Colonic mucosa (tissue), 4 donors: ENCODE measurements around the gene SH3PXD2A. TPM values are rescaled to one million over a fixed set of nuclear protein-coding genes. Genes with fewer than 3 reads are reported as not detected.

Experiments
- DNase-seq: peaks from one replicate; pipeline ENCODE4 v3.0.0-alpha.2; 2020
- H3K27ac ChIP-seq: fragments of 200-600 bp; one replicate; pipeline ENCODE4 v1.8.0; 2021
- H3K27me3 ChIP-seq: fragments of 200-600 bp; one replicate; pipeline ENCODE4 v1.8.0; 2021
- H3K36me3 ChIP-seq: fragments of 200-600 bp; one replicate; pipeline ENCODE4 v1.8.0; 2021
- H3K4me1 ChIP-seq: fragments of 200-600 bp; one replicate; pipeline ENCODE4 v1.8.0; 2021; ENCODE audit warnings: mild to moderate bottlenecking
- H3K4me3 ChIP-seq: fragments of 200-600 bp; one replicate; pipeline ENCODE4 v1.8.0; 2021
- H3K9ac ChIP-seq, 2 donors: one replicate each; pipeline ENCODE4 v1.7.0; 2013; ENCODE audit warnings: control low read depth in 2 of 2, low read depth in 2 of 2, low read length in 2 of 2
- H3K9me3 ChIP-seq: fragments of 200-600 bp; one replicate; pipeline ENCODE4 v1.8.0; 2021
- intact Hi-C: fragments of 100-400 bp; cut with DNase I; formaldehyde crosslinking; loops from one replicate; pipeline ENCODE4 v1.14.1; 2022
- total RNA-seq, 2 donors: library from RNA; stranded (reverse); fragmentation: NEBNext Ultra II Directional in 1 of 2; extraction: Animal tissue kit (Norgen Biotek cat#: 25700) in 1 of 2; gene quantifications; one replicate each; pipeline ENCODE4 v1.2.1, GENCODE V29; 2021
- TF ChIP-seq, protein P1 (sequence below): fragments of 200-600 bp; IDR thresholded peaks from one replicate; pipeline ENCODE4 v1.8.0; 2022; ENCODE audit warnings: antibody characterized with exemption, mild to moderate bottlenecking
- donor health status: healthy.
- donor health status: DM: no; HTN: no; CAD: no.
- donor health status: DM: no; HTN: no; CAD: no.

SH3PXD2A gene
- total RNA-seq, 2 donors from 2014 or later: 37.5 to 40.8 TPM

DNA sequence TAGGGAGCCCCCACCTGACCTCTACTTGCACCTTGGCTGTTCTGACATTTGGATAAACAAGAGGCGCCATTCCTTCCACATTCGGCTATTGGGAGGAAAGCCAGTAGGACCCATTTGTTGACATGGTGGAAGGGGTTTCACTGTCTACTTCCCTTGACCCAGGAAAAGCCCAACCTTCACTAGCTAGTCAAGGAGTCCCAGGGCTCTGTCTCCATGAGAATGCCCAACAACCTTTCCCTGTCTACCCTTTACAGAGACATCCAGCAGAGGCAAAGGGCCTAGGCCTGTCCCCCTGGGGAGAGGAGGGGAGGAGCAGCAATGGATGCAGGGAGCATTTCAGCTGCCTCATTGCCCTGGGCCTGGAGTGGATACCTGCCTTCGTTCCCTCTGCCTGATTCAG is 225.8 kb downstream of the SH3PXD2A start:
- intact Hi-C loops: no loop called here
- Histone ChIP-seq H3K27me3 (no peaks in the 10 kb centered on the region), H3K4me1 (no peaks in the 10 kb centered on the region), H3K9ac (no peak overlapping the region), H3K36me3 (no peaks in the 10 kb centered on the region), H3K4me3 (no peak overlapping the region), H3K27ac (no peak overlapping the region), H3K9me3 (no peaks in the 10 kb centered on the region)
- DNase-seq: no peak
- TF ChIP-seq, protein P1, sequence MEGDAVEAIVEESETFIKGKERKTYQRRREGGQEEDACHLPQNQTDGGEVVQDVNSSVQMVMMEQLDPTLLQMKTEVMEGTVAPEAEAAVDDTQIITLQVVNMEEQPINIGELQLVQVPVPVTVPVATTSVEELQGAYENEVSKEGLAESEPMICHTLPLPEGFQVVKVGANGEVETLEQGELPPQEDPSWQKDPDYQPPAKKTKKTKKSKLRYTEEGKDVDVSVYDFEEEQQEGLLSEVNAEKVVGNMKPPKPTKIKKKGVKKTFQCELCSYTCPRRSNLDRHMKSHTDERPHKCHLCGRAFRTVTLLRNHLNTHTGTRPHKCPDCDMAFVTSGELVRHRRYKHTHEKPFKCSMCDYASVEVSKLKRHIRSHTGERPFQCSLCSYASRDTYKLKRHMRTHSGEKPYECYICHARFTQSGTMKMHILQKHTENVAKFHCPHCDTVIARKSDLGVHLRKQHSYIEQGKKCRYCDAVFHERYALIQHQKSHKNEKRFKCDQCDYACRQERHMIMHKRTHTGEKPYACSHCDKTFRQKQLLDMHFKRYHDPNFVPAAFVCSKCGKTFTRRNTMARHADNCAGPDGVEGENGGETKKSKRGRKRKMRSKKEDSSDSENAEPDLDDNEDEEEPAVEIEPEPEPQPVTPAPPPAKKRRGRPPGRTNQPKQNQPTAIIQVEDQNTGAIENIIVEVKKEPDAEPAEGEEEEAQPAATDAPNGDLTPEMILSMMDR: no peak

DNA sequence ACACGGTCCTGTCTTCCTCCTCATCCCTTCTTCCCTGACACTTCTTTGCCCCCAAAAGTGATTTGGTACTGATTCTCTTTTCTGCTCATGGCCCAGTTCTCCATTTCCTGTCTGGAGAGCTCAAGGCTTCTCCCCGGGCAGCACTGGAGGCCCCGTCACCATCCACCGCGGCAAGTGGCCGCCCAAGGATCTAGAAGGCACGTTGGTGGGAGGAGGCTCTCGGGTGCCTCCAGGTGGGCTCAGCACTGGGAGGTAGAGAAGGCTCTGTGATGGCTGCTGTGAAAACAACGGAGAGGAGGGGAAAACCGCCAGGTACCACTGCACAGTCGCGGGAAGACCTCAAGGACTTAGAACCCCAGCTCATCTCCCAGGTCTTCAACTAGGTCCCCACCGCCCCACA is 227.5 kb downstream of the SH3PXD2A start:
- Histone ChIP-seq H3K4me1 (no peaks in the 10 kb centered on the region), H3K27me3 (no peaks in the 10 kb centered on the region), H3K27ac (no peak overlapping the region), H3K4me3 (no peak overlapping the region), H3K9me3 (no peaks in the 10 kb centered on the region), H3K9ac (no peak overlapping the region), H3K36me3 (no peaks in the 10 kb centered on the region)
- no peak for DNase-seq
- intact Hi-C loops: no loop called here
- TF ChIP-seq, protein P1: no peak

DNA sequence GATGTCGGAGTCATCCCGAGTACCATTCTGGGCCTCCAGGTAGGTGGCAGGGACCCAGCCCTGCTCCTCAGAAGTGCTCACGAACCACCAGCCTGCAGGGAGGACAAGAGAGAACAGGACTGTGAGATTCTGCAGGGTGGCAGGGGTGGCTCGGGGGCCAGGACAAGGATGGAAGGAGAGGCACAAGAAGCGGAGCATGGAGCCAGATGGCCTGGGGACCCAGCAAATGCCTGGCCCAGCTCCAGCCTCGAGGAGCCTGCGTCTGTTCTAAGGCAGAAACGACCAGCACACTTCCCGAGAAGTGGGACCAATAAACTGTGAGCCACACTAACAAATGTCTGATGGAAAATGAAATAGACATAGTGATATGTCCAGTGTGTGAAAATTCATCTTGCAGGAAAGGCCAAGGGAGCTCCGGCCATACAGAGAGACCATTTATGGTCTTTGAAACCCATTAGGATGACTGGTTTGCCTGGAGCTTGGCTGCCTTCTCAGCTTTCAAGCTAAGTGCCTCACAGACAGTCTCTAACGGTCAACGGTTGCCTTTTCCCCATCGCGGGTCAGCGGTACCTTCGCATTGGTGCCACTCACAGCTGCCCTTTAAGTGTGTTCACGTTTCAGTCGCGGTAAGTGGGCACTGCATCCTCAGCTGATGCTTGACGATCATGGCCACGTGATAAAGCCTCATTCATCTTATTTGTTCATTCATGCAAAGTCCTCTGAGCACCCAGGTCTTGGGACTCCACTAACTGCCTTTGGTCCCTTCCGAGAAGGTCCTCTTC is 228.1 kb downstream of the SH3PXD2A start:
- Histone ChIP-seq H3K36me3 (no peaks in the 10 kb centered on the region), H3K27ac (no peak overlapping the region), H3K9ac (no peak overlapping the region), H3K4me3 (no peak overlapping the region), H3K9me3 (no peaks in the 10 kb centered on the region), H3K27me3 (no peaks in the 10 kb centered on the region), H3K4me1 (no peaks in the 10 kb centered on the region)
- intact Hi-C loops: no loop called here
- no peak for DNase-seq
- TF ChIP-seq, protein P1: no peak

DNA sequence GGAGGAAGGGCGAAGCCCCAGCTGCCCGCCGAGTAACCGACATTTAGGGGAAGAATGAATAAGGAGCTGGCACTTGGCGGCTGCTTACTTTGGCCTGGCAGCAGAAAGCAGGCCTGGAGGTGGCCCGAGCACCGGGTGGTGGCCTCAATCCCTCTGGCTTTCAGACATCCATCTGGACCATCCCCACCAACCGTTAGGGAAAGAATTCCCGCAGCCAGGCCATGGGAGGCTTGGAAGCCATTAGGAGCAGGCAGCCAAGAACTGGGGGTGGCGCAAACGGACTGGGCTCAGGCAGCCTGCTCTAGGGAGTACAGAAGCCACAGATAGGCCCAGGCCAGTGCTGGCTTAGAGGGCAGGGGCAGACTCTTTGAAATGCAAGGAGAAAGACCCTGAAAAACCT is 229.2 kb downstream of the SH3PXD2A start:
- H3K36me3 ChIP-seq: no peaks in the 10 kb centered on the region
- TF ChIP-seq, protein P1: no peak
- intact Hi-C loops: no loop called here
- H3K9me3 ChIP-seq: no peaks in the 10 kb centered on the region
- no peak overlapping the region for H3K27ac ChIP-seq
- H3K9ac ChIP-seq: no peak overlapping the region
- no peaks in the 10 kb centered on the region for H3K27me3 ChIP-seq
- H3K4me1 ChIP-seq: no peaks in the 10 kb centered on the region
- H3K4me3 ChIP-seq: no peak overlapping the region
- DNase-seq: no peak

DNA sequence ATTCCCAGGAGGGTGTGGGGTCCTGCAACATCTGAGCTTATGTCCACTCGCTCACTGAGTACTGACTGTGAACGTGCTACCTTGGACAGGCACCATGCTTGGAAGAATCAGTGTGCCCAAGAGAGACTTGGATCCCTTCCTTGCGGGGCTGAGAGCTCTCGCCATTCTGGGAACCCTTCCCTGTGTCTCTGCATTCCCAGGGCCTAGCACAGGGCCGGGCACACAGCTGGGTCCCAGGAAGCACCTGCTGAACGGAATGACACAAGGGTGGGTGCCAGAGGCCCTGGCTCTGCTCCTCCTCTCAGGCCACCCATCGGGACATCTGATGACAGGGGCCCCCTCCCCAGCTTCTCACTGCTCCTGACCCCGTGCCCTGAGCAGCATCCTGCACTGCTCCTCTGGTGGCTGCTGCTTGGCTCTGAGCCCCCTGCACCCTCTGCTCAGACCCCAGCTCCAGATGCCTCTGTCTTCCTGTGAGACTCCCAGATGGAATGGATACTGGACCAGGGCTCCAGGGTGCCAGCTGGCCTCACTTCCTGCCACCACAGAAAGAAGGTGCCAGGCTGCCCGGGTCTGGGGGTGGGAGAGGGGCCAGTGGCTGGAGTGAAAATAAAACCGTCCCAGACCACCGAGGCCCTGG is 232.3 kb downstream of the SH3PXD2A start:
- H3K9ac ChIP-seq: no peak overlapping the region
- H3K9me3 ChIP-seq: no peaks in the 10 kb centered on the region
- H3K4me1 ChIP-seq: no peaks in the 10 kb centered on the region
- DNase-seq: no peak
- no peaks in the 10 kb centered on the region for H3K27me3 ChIP-seq
- intact Hi-C loops: no loop called here
- no peak overlapping the region for H3K4me3 ChIP-seq
- H3K27ac ChIP-seq: no peak overlapping the region
- no peaks in the 10 kb centered on the region for H3K36me3 ChIP-seq
- TF ChIP-seq, protein P1: no peak
